ENCODE data around the gene AOPEP. TPM values are rescaled to one million over a fixed set of nuclear protein-coding genes. Genes with fewer than 3 reads are reported as not detected.

AOPEP gene
- total RNA-seq, 1 experiment from 2014 or later: 15.0 TPM

GRCh38 chr9:95007226-95007869 is 280.8 kb downstream of the AOPEP start:
- TF ChIP-seq CTCF (conservative IDR thresholded peaks at IDR 0.05): no peak
- no peaks in the 10 kb centered on the region for H3K4me1 ChIP-seq (ENCODE audit: insufficient read depth, low read length)
- Mint-ChIP-seq H3K4me3 (no peak overlapping the region), H3K4me1 (peaks cover 6 to 9% of the 10 kb centered on the region in 2 experiments), H3K27ac (no peak overlapping the region), H3K27me3 (ENCODE audit: low read depth) (peaks cover 39% of the 10 kb centered on the region), H3K36me3 (ENCODE audit: insufficient read depth in 1 of 3, low read depth in 3 of 3) (no peaks in the 10 kb centered on the region; a peak in 2 of 7 replicates), H3K9me3 (no peaks in the 10 kb centered on the region; a peak in 1 of 5 replicates)
- no peak overlapping the region for H4K8ac ChIP-seq (replicated peaks; ENCODE audit: insufficient read length, low read depth, low read length)
- no peaks in the 10 kb centered on the region for H3K79me1 ChIP-seq (ENCODE audit: insufficient read depth, low read depth, low read length, poor library complexity, severe bottlenecking)
- H4K5ac ChIP-seq (ENCODE audit: insufficient read length, low read depth, low read length): no peak overlapping the region
- DNase-seq: no peak
- H3K23ac ChIP-seq (ENCODE audit: insufficient read length, low read depth, low read length): no peak overlapping the region
- no peak overlapping the region for H2AK5ac ChIP-seq (ENCODE audit: insufficient read length, low read length)
- H3K14ac ChIP-seq (ENCODE audit: insufficient read depth, low read length): no peak overlapping the region
- no peaks in the 10 kb centered on the region for H4K20me1 ChIP-seq (ENCODE audit: control insufficient read depth, insufficient read depth, insufficient read length)
- H3K4ac ChIP-seq (ENCODE audit: low read depth, low read length): no peak overlapping the region
- no peak overlapping the region for H2BK12ac ChIP-seq (ENCODE audit: insufficient read length, low read depth, low read length)
- H3K23me2 ChIP-seq (ENCODE audit: insufficient read length, low read depth, low read length, poor library complexity, severe bottlenecking): no peaks in the 10 kb centered on the region
- H2AFZ ChIP-seq (ENCODE audit: low read length): no peak overlapping the region
- no peak overlapping the region for H3K56ac ChIP-seq (ENCODE audit: insufficient read length, low read depth, low read length)
- no peak overlapping the region for H3K9ac ChIP-seq (ENCODE audit: extremely low read depth, insufficient read length, low read length)
- H3K27me3 ChIP-seq (ENCODE audit: insufficient read depth, low read length): no peaks in the 10 kb centered on the region; the same call in 1 of the 2 replicates
- H3K4me2 ChIP-seq (ENCODE audit: insufficient read depth, insufficient read length, low read length): no peak overlapping the region
- H3T11ph ChIP-seq (ENCODE audit: low read length): no peak overlapping the region
- H3K27ac ChIP-seq (ENCODE audit: insufficient read length, low read depth, low read length): no peak overlapping the region
- H2BK20ac ChIP-seq (ENCODE audit: low read depth, low read length, poor library complexity, severe bottlenecking): no peak overlapping the region
- H4K91ac ChIP-seq (ENCODE audit: insufficient read length, low read depth, low read length): no peak overlapping the region
- H3K79me2 ChIP-seq (ENCODE audit: insufficient read depth, low read length): no peaks in the 10 kb centered on the region
- H3K9me3 ChIP-seq (ENCODE audit: control insufficient read depth, low read depth, low read length): no peaks in the 10 kb centered on the region
- no peak overlapping the region for H2BK120ac ChIP-seq (ENCODE audit: low read depth, low read length, poor library complexity, severe bottlenecking)
- no peak overlapping the region for H2BK5ac ChIP-seq (ENCODE audit: insufficient read length, low read length)
- no peak overlapping the region for H3K18ac ChIP-seq (ENCODE audit: insufficient read length, low read depth, low read length)
- WGBS (ENCODE audit: extremely low coverage, insufficient read length, low lambda C conversion rate): no CpG with 5 or more reads among the region's 5 CpGs
- no peak overlapping the region for H2BK15ac ChIP-seq (ENCODE audit: low read depth, low read length)
